Parathyroid adenoma (tissue), 2 donors: ENCODE measurements around the gene HKDC1.
"Not testable (repeated sequence)": the region's sequence is repeated elsewhere in the genome, so short reads cannot be mapped to it uniquely, and the experiment has no call there.

Source experiments
- H2AFZ ChIP-seq: fragments of 300-600 bp; sonication (generic); one replicate; pipeline ENCODE4 v1.7.0; 2017; ENCODE audit warnings: antibody characterized with exemption, mild to moderate bottlenecking
- H3K27ac ChIP-seq: fragments of 300-600 bp; sonication (generic); one replicate; pipeline ENCODE4 v1.7.0; 2017
- H3K27me3 ChIP-seq: fragments of 300-600 bp; sonication (generic); one replicate; pipeline ENCODE4 v1.7.0; 2017; ENCODE audit warnings: low read length; ENCODE audit not compliant: control insufficient read depth, insufficient read depth
- H3K36me3 ChIP-seq: fragments of 300-600 bp; sonication (generic); one replicate; pipeline ENCODE4 v1.7.0; 2017; ENCODE audit warnings: low read length; ENCODE audit not compliant: control insufficient read depth, insufficient read depth
- H3K4me1 ChIP-seq: fragments of 300-600 bp; sonication (generic); one replicate; pipeline ENCODE4 v1.7.0; 2017; ENCODE audit warnings: control low read depth
- H3K4me2 ChIP-seq: fragments of 300-600 bp; sonication (generic); one replicate; pipeline ENCODE4 v1.7.0; 2017; ENCODE audit warnings: low read length
- H3K4me3 ChIP-seq: fragments of 300-600 bp; sonication (generic); one replicate; pipeline ENCODE4 v1.7.0; 2017; ENCODE audit warnings: low read depth, low read length
- H3K79me2 ChIP-seq: fragments of 300-600 bp; sonication (generic); one replicate; pipeline ENCODE4 v1.7.0; 2017; ENCODE audit warnings: control low read depth
- H3K9ac ChIP-seq: fragments of 300-600 bp; sonication (generic); one replicate; pipeline ENCODE4 v1.7.0; 2017; ENCODE audit warnings: mild to moderate bottlenecking
- H3K9me3 ChIP-seq: fragments of 300-600 bp; sonication (generic); one replicate; pipeline ENCODE4 v1.7.0; 2017; ENCODE audit warnings: low read length; ENCODE audit not compliant: control insufficient read depth
- CTCF ChIP-seq: fragments of 300-600 bp; sonication (generic); IDR thresholded peaks from one replicate; pipeline ENCODE4 v1.7.0; 2017; ENCODE audit warnings: antibody characterized with exemption, mild to moderate bottlenecking
- donor health status: primary hyperparathyroidism.

Gene HKDC1

DNA sequence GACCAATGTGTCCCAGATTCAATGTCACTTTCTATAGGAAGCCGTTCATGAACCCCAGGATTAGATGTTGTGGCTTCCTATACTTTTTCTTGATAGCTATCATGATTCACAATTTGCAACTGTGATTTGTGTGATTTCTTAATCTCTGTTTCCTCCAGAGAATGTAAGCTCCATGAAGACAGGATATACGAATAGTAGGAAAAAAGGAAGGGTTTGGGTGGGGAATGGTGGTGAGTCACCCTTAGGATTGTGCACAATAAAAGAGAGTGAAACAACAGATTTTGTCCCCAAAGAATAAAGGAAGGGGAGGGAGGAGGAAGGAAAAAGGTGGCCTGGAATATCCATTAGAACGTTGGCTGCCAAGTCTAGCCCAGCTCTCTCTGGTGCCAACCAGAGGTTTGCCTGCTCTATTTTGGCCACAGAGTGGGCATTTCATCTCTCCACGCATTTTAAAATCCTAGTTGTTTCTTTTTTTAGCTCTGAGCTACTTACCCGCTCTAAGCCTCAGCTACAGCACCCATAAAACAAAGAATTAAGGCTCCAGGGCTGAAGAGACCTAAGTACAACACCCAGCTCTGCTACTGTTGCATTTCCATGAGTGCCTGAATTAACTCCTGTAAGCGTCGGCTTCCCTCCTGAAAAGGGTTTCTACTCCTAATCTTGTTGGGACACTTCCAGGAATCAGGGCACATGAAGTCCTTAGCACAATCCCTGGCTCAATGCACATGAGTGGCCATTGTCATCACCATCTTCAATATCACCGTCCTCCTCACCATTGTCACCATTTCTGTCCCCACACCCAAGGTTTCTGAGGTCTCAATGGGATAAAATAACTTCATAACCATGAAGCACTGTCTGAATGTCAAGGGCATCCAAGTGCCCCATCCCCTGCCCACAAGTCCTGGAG is 61.6 kb downstream of the HKDC1 start:
- Histone ChIP-seq H3K4me3 (no peak overlapping the region), H3K36me3 (no peaks in the 10 kb centered on the region), H3K9ac (no peak overlapping the region), H3K27ac (no peak overlapping the region), H3K4me1 (no peaks in the 10 kb centered on the region), H2AFZ (no peak overlapping the region), H3K27me3 (no peaks in the 10 kb centered on the region), H3K79me2 (no peaks in the 10 kb centered on the region), H3K9me3 (no peaks in the 10 kb centered on the region), H3K4me2 (no peak overlapping the region)
- no peak for TF ChIP-seq CTCF

- H3K27me3 ChIP-seq, H2AFZ ChIP-seq, H3K36me3 ChIP-seq, H3K9me3 ChIP-seq, H3K9ac ChIP-seq, H3K4me2 ChIP-seq, H3K79me2 ChIP-seq, H3K27ac ChIP-seq, H3K4me3 ChIP-seq, H3K4me1 ChIP-seq: not testable (repeated sequence)
Measured at GRCh38 chr10:69284402-69284801, 64.3 kb downstream of the HKDC1 start.

DNA sequence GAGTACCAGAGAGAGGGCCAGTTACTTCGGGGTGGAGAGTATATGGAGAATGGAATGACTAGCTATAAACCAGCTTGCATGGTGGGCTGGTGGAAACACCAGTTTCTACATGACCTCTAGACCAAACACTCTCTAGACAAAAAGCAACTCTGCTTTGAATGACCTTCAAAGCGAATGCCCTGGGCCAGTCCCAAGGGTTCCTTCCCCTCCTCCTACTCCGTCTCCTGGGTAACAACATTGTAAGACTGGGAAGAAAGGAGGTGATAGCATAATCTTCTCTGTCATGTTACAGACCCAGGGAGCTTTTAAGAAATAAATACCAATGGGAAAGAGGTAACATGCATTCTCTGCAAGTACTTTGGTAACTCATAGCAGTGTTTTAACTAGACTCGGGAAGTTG is 65.6 kb downstream of the HKDC1 start:
- Histone ChIP-seq H3K27ac (no peak overlapping the region), H3K79me2 (no peaks in the 10 kb centered on the region), H2AFZ (no peak overlapping the region), H3K4me2 (no peak overlapping the region), H3K36me3 (no peaks in the 10 kb centered on the region), H3K27me3 (no peaks in the 10 kb centered on the region), H3K9me3 (no peaks in the 10 kb centered on the region), H3K9ac (no peak overlapping the region), H3K4me3 (no peak overlapping the region), H3K4me1 (no peaks in the 10 kb centered on the region)
- TF ChIP-seq CTCF: no peak

DNA sequence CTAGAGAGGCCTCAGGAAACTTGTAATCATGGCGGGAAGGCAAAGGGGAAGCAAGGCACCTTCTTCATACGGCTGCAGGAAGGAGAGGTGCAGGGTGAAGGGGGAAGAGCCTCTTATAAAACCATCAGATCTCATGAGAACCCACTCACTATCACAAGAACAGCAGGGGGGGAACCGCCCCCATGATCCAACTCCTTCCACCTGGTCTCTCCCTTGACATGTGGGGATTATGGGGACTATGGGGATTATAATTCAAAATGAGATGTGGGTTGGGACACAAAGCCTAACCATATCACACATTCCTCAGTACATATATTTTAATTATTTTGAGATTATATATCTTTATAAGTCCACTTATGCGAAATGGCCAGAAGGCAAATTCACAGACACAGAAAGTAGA is 67.0 kb downstream of the HKDC1 start:
- H3K4me2 ChIP-seq: no peak overlapping the region
- no peaks in the 10 kb centered on the region for H3K79me2 ChIP-seq
- H2AFZ ChIP-seq: no peak overlapping the region
- no peak overlapping the region for H3K27ac ChIP-seq
- H3K36me3 ChIP-seq: no peaks in the 10 kb centered on the region
- H3K9ac ChIP-seq: no peak overlapping the region
- no peaks in the 10 kb centered on the region for H3K4me1 ChIP-seq
- no peaks in the 10 kb centered on the region for H3K9me3 ChIP-seq
- H3K4me3 ChIP-seq: no peak overlapping the region
- H3K27me3 ChIP-seq: no peaks in the 10 kb centered on the region
- TF ChIP-seq CTCF: no peak

- Histone ChIP-seq H3K36me3 (no peaks in the 10 kb centered on the region), H3K9ac (no peak overlapping the region), H3K4me1 (no peaks in the 10 kb centered on the region), H3K27me3 (no peaks in the 10 kb centered on the region), H3K4me2 (no peak overlapping the region), H3K4me3 (no peak overlapping the region), H3K9me3 (no peaks in the 10 kb centered on the region), H2AFZ (no peak overlapping the region), H3K27ac (no peak overlapping the region), H3K79me2 (no peaks in the 10 kb centered on the region)
- no peak for TF ChIP-seq CTCF
Measured at GRCh38 chr10:69290993-69291392, 70.9 kb downstream of the HKDC1 start.
